ENCODE data around the gene HPD. TPM values are rescaled to one million over a fixed set of nuclear protein-coding genes. Genes with fewer than 3 reads are reported as not detected.

Gene HPD
- total RNA-seq, 2 donors from 2014 or later, result 1.2 to 6.8 TPM

- peak overlapping the region; percentile 95 for H3K4me3 ChIP-seq
- H3K9me3 ChIP-seq, result no peaks in the 10 kb centered on the region
- H3K27me3 ChIP-seq (replicated peaks; ENCODE audit: insufficient read depth), result no peaks in the 10 kb centered on the region
- no peak for TF ChIP-seq CTCF (IDR thresholded peaks at IDR 0.05)
- DNase-seq (ENCODE audit: low spot score), result no peak
- H3K4me1 ChIP-seq (ENCODE audit: control insufficient read depth in 1 of 2, low read depth in 2 of 2), result peaks cover 29 to 34% of the 10 kb centered on the region in 2 donors
- no peaks in the 10 kb centered on the region for H3K36me3 ChIP-seq
- no peak for ATAC-seq (ENCODE audit: insufficient number of reproducible peaks, low FRiP score, low read depth)
- H3K27ac ChIP-seq, result peak overlapping the region; percentile 97 to 100
Observed at GRCh38 chr12:121801595-121802484, 56.8 kb downstream of the HPD start.

- peak overlapping the region; percentile 97 to 100 for H3K27ac ChIP-seq
- H3K4me3 ChIP-seq, result peak overlapping the region; percentile 95
- H3K4me1 ChIP-seq (ENCODE audit: control insufficient read depth in 1 of 2, low read depth in 2 of 2), result peaks cover 27 to 34% of the 10 kb centered on the region in 2 donors
- ATAC-seq (ENCODE audit: insufficient number of reproducible peaks, low FRiP score, low read depth), result no peak
- no peaks in the 10 kb centered on the region for H3K36me3 ChIP-seq
- no peaks in the 10 kb centered on the region for H3K27me3 ChIP-seq (replicated peaks; ENCODE audit: insufficient read depth)
- DNase-seq (ENCODE audit: low spot score), result no peak
- no peaks in the 10 kb centered on the region for H3K9me3 ChIP-seq
- TF ChIP-seq CTCF (IDR thresholded peaks at IDR 0.05), result no peak
Observed at GRCh38 chr12:121800694-121801594, 57.7 kb downstream of the HPD start.

- H3K36me3 ChIP-seq, result peaks cover 3% of the 10 kb centered on the region
- DNase-seq (ENCODE audit: low spot score) (peak; percentile 57), ATAC-seq (ENCODE audit: insufficient number of reproducible peaks, low FRiP score, low read depth) (peak; percentile 21)
- H3K4me1 ChIP-seq (ENCODE audit: control insufficient read depth in 1 of 2, low read depth in 2 of 2), result peaks cover 26 to 40% of the 10 kb centered on the region in 2 donors
- H3K27ac ChIP-seq, result peak overlapping the region; percentile 97 to 100
- peak overlapping the region; percentile 95 for H3K4me3 ChIP-seq
- H3K27me3 ChIP-seq (replicated peaks; ENCODE audit: insufficient read depth), result no peaks in the 10 kb centered on the region
- no peak for TF ChIP-seq CTCF (IDR thresholded peaks at IDR 0.05)
- no peaks in the 10 kb centered on the region for H3K9me3 ChIP-seq
Observed at GRCh38 chr12:121799842-121800693, 58.6 kb downstream of the HPD start.

- H3K4me3 ChIP-seq, result peak overlapping the region; percentile 95
- ATAC-seq (ENCODE audit: insufficient number of reproducible peaks, low FRiP score, low read depth), result no peak
- no peak for TF ChIP-seq CTCF (IDR thresholded peaks at IDR 0.05)
- H3K9me3 ChIP-seq, result no peaks in the 10 kb centered on the region
- H3K27ac ChIP-seq, result peak overlapping the region; percentile 97 to 100
- peak; percentile 42 for DNase-seq (ENCODE audit: low spot score)
- H3K36me3 ChIP-seq, result peaks cover 3% of the 10 kb centered on the region
- peaks cover 31 to 48% of the 10 kb centered on the region in 2 donors for H3K4me1 ChIP-seq (ENCODE audit: control insufficient read depth in 1 of 2, low read depth in 2 of 2)
- no peaks in the 10 kb centered on the region for H3K27me3 ChIP-seq (replicated peaks; ENCODE audit: insufficient read depth)
Observed at GRCh38 chr12:121799156-121799841, 59.4 kb downstream of the HPD start.
